Activated CD4-positive, alpha-beta T cell treated with anti-CD3 and anti-CD28 coated beads for 24 hours (primary cell): ENCODE results near the gene RENBP.

Source experiments
- DNase-seq, 2 donors: peaks; one replicate each; pipeline ENCODE4 v3.0.0-alpha.2; 2020; ENCODE audit warnings: low read depth in 2 of 2

RENBP gene

DNA sequence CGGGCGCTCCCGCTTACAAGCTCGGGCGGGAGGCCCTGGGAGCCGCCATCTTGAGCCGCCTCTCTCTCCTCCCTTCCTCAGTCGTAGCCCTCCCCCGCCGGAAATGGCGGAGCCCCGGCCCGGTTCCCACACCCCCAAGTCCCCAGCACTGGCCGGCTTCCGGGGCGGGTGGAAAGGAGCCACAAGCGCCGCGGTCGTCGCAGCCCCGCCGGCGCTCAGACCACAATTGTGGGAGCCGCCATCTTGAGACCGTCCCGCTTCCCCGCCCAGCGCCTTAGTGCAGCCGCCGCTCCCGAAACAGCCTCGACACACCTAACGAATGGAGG is 26.6 kb upstream of the RENBP start:
- DNase-seq, result peak; percentile 68 to 80

DNA sequence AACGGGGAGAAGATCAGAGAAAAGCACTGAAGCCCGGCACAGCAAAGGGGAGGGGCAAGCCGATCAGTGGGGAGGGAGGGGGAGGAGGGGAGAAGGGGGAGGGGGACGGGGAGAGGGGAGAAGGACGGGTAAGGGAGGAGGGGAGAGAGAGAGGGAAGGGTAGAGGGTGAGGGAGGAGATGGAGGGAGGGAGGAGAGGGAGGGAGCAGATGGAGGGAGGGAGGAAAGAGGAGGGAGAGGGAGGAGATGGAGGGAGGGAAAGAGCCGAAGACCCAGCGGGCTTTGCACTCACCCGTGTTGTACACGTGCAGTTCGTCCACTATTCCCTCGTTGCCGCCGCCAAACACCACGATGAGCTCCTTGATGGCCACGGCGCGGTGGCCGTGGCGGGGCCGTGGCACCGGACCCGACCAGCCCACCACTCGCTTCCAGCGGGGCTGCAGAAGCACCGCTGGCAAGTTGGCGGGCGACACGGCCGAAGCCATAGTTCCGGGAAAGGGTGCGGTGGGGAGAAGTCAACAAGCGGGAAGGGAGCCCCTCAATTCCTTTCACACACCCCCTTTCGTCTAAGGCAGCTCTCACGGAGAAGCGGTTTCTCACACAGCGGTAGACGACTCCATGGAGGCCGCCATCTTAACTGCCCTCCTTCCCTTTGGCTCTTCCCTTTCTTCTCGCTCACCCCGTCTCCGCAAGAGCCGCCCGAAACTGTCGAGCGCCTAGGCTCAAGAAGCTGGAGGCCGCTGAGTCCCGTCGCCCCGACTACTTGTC is 26.1 kb upstream of the RENBP start:
- no peak for DNase-seq

DNA sequence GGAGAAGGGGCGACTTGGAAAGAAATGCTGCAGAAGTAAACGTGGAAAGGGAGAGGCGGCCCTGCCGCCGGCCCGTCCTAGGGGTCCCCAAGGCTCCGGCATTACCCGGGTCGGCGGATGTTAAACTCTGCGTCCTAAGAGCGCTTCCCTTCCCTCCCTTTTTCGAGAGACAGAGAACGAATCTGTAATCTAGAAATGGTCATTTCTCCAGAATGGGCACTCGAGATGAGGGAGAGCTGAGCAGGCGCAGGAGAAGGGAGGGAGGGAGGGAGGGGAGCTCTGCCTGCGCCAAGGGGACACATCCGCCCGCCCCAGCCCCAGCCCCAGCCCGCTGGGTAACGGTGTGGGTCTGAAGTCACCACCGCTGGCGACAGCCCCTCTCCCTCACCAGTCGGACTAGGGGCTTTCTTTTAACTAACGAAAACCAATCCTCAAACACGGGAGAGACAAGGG is 25.5 kb upstream of the RENBP start:
- DNase-seq, result no peak

- DNase-seq, result no peak
Observed at GRCh38 chrX:153969125-153969903, 24.9 kb upstream of the RENBP start.

DNA sequence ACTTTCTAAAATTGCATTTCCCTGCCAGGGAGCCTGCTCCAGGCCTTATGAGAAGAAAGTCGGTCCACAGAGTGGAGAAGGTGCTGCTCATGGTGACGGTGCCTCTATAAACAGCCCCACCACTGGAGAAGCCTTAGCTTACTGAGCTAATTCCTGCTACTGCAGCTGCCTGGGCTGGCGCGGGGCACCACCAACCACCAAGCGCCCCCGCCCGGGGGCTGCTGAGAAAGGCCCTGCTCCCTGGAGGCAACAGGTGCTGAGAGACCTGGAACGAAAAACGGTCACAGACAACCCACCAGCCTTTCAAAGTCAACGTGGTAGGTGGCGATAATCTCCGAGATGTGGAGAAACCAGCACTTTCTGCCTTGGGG is 24.3 kb upstream of the RENBP start:
- DNase-seq, result no peak

GRCh38 chrX:153968255-153968654 is 23.8 kb upstream of the RENBP start:
- no peak for DNase-seq

- no peak for DNase-seq
Observed at GRCh38 chrX:153967536-153968224, 23.2 kb upstream of the RENBP start.

DNA sequence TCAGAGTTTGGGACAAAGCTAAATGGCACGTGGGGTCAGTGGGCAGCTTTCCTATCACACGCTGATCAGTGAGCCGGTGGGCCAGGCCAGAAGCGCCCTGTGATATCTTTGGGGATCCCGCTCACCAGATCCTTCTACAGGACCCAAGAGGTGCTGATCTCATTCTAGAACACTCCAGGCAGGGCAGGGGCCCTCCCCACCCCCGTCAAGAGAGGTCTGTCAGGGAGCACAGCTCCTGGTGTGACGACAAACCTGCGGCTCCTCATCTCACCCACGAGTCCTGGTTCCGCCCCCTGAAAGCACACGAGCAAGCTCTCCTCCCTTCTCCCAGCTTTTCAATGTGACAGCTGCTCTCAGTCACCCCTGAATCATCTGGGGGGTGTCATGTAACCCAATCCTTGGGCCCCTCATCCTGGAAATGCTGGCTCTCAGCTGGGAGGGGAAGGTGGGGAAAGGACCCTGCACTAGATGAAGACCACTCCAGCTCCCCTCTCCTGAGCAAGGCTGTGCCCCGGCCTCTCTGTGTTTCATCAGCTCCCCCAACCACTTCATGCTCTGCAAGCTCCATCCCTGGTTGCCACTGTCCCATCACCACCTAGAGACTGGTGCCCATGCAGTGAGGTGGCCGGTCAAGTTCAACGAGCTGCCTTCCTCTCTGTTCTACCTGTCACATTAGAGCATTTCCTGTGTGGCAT is 22.5 kb upstream of the RENBP start:
- DNase-seq, result no peak

DNA sequence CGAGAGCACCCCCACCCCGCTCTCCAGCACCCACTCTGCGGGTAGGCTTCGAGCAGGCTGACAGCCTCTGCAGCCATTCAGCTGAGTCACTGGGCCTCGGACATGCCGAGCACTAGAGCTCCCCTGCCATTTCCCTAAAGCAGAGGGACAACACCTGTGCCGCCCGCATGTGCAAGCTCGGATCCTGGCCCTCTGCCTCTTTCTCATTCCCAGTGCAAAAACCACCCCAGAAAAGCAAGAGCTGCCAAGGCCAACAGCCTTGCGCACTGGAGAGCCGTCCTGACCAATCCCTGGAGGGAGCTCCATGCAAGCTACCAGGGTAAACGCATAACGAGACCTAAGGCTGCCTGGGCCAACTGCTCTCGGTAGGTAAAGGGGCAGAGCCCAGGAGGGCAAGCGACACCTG is 21.8 kb upstream of the RENBP start:
- no peak for DNase-seq

DNA sequence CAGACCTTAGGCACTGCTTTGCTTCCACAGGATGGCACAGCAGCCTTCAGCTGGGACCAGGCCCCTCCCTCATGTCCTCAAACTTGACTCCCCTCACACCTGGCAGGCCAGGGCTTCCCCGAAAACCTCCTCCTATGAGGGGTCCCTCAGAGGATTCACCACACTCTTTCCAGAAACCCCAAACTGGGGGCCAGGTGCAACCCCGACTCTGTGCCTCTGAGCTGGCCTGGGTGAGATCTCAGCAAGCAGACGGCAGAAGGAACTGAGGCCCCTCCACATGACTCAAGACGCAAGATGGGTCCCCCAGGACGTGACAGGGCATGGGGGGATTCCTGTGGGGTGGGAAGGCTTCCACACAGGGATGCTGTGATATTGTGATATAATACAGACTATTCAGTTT is 21.0 kb upstream of the RENBP start:
- no peak for DNase-seq

DNA sequence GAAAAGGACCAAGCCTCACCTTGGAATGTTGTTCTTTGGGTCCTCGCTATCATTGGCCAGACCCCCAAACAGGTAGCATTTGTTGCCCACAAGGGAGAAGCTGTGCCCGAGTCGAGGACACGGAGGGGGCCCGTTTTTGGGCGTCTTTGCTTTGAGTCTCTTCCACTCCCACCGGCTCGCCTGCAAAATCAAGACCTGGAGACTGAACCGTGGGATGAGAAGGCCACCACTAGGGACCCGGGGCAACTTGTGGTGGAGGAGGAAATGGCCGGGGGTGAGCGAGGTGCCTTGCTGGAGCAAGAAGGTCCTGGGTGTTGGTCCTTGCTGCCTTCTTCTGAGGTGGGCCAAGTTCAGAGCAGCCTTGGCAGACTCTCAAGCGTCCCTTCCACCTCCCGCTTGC is 19.7 kb upstream of the RENBP start:
- no peak for DNase-seq

- no peak for DNase-seq
Observed at GRCh38 chrX:153963546-153963945, 19.1 kb upstream of the RENBP start.

DNA sequence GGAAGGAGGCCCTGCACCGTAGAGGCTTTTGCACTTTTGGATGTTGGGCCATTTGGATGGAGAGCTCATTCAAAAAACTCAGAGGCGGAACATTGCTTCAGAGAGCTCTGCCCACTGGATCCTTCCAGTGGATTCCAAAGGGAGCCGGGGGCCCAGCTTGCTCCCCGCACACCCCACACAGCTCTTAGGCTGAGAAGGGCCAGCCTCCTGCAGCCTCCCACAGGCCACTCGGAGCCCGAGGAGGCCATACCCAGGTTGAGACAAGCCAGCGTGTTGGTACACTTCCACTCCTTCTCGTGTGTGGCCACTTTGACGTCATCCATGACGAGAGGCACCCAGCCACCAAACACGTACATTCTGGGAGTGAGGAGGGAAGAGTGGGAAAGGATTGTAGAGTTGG is 16.8 kb upstream of the RENBP start:
- DNase-seq, result no peak

- DNase-seq, result no peak
Observed at GRCh38 chrX:153960786-153961185, 16.3 kb upstream of the RENBP start.

GRCh38 chrX:153960077-153960476 is 15.6 kb upstream of the RENBP start:
- no peak for DNase-seq

DNA sequence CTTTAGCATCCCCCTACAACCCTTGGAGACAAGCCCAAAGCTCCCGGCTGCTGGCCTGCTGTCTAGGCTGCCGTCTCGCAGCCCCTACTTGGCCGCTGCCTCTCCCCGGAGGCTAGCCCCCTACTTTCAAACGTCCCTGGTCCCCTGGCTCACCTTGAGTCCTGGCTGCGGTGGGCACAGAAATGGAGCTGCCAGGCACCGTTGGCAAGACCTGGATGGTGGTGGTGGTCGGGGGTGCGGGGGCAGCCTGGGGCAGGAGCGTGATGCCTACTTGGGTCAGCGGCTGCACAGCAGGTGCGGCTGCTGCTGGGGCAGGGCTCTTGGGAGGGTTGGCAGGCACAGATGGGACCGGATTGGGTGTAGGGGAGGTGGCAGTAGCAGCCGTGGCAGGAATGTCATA is 15.2 kb upstream of the RENBP start:
- DNase-seq, result no peak

- no peak for DNase-seq
Observed at GRCh38 chrX:153958605-153959004, 14.2 kb upstream of the RENBP start.

GRCh38 chrX:153957224-153957623 is 12.8 kb upstream of the RENBP start:
- no peak for DNase-seq

GRCh38 chrX:153956044-153956907 is 11.8 kb upstream of the RENBP start:
- no peak for DNase-seq

DNA sequence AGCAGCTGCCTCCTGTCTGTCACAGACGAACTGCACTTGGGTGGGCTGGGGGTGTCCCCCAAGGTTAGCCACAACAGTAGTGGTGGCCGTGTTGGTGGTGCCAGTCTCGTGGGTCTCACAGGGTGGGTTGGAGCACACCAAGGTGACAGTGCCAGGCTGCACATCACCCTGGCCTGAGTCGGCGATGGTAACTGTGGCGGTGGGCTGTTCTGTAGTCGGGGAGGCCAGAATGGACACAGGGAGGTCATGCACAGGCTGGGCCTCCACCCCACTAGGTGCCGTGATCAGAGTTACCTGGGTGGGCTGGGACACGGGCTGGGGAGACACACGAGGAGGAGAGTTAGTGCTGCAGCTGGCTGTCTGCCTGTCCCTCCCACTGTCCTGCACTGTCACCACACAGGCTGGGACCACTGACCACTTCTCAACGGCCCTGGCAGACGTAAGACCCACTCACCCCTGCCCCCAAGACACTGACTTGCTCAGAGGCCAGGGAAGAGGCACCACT is 10.8 kb upstream of the RENBP start:
- DNase-seq, result no peak
